Measurements from ENCODE around the gene ZCCHC4.
"Not testable (repeated sequence)": the region's sequence is repeated elsewhere in the genome, so short reads cannot be mapped to it uniquely, and the experiment has no call there.

ZCCHC4 gene

DNA sequence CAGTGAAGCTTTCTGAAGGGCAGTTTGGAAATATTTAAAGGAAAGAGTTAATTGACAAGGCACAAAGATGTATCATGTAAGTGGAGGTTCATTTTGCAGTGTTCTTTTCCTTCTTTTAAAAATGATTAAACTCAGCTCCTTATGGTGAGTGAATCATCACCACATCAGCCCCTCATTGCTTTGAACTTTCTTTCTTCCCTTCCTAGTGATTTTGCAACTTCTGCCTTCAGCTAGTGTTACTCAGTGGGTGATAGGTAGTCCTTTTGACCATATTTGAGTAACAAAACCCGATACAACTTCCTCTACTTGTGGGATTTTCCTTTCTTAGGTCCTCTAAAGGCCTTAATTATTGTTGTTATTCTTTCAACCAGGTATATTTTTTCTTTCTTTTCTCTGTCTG, 8.2 kb downstream of the ZCCHC4 start:
- peak; percentile 96 for DNase-seq (ENCODE audit: low read depth)

DNA sequence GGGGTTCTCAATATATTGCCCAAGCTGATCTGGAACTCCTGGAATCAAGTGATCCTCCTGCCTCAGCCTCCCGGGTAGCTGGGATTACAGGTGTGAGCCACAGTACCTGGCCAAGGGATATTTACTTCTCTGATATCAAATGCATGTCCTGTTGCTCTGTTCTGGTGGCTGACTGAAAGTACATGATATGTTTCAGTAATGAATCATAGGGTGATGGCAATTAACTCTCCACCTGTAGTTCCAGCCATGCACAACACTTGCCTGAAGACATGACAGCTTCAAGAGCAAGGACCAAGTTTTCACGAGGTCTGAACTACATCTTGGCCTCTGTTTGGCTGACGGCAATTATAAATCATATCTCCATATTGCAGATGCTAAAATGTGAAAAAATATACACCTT, 9.1 kb downstream of the ZCCHC4 start:
- no peak for DNase-seq (ENCODE audit: low read depth)

DNA sequence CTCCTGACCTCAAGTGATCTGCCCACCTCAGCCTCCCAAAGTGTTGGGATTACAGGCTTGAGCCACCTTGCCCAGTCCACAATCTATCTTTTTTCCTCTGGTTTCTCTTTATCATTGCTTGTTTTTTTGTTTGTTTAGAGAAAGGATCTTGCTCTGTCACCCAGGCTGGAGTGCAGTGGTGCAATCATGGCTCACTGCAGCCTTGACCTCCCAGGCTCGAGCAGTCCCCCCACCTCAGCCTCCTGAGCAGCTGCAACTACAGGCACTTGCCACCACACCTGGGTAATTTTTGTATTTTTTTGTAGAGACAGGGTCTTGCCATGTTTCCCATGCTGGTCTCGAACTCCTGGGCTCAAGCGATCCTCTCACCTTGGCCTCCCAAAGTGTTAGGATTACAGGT, 15.9 kb downstream of the ZCCHC4 start:
- not testable (repeated sequence) for DNase-seq (ENCODE audit: low read depth)

DNA sequence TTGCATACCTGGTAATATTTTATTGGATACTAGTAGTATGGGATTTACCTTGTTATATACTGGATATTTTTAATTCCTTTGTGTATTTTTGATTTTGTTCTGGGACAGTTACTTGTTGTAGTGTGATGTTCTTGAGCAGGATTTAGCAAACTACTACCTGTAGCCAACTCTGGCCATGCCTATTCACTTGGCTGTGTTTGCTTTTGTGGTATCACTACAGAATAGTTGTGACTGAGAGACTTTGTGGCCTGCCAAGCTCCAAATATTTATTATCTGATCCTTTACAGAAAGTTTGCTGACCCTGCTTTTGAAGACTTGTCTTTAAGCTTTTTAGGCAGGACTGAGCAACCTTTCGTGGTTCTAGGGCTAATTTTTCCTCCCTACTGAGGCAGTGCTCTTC, 17.8 kb downstream of the ZCCHC4 start:
- DNase-seq (ENCODE audit: low read depth): no peak

DNA sequence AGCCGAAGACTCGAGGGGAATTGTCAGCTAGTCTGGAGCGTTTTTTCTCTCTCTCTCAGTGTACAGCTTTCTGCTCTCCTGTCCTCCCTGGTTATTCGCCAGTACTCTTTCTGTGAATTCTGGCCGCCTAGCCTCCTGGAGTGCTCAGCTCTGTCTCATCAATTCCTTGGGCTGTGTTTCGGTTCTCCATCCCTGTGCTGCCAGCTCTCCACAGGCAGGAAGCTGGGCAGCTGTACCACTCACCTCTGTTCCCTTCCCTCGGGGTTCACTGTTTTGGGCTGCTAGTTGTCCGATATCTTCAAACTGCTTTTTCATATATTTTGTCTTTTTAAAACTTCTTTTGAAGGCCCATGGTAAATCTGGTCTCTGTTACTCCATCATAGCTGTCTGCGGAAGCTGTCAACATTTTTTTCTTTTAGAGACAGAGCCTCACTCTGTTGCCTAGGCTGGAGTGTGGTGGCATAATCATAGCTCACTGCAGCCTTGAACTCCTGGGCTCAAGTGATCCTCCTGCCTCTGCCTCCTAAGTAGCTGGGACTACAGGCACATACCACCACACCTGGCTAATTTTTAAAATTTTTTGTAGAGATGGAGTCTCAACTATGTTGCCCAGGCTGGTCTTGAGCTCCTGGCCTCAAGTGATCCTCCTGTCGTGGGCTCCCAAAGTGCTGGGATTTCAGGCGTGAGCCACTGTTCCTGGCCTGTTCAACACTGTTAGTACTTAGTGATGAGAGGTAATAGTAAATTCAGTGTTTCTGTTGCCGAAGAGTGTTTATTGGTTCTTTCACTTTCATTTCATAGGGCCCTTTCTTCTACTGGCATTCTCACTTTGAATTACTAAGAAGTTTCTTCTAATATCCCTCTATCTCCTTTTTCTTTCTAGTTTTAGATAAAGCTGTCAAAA, 18.6 kb downstream of the ZCCHC4 start:
- no peak for DNase-seq (ENCODE audit: low read depth)

DNA sequence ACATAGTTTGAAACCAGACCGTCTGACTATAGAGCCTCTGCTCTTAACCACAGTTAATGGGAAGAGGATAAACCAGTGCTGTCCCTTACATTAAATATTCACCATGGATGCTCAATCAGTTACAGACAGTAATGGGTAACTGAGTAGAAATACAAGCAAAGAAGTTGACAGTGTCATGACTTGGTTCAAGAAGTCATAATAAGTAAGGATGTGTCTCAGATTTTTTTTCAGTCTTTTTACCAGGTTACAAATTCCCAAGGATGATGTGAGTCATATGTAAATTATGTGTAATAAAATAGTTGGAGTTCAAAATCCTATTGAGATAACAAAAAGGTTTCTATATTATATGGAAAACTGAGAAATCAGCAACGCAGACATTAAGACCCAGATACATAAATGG, 31.1 kb downstream of the ZCCHC4 start:
- peak; percentile 35 for DNase-seq (ENCODE audit: low read depth)

DNA sequence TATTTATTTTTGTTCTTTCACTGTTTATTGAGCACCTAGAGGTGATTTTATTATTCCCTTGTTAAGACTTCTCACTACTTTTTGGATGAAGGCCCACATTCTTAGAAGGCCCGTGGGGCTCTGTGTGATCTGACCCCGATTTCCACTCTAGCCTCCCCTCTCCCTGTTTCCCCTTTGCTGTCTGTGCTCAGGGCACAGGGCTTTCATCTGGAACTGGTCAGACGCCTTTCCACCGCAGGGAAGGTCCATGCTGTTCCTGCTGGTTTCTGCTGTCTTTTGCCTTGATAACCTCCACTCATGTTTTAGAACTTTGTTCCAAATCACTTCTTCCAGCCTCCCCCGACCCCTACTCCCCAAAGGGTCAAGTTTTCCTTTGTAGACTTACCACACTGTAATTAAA, 33.2 kb downstream of the ZCCHC4 start:
- peak; percentile 27 for DNase-seq (ENCODE audit: low read depth)

DNA sequence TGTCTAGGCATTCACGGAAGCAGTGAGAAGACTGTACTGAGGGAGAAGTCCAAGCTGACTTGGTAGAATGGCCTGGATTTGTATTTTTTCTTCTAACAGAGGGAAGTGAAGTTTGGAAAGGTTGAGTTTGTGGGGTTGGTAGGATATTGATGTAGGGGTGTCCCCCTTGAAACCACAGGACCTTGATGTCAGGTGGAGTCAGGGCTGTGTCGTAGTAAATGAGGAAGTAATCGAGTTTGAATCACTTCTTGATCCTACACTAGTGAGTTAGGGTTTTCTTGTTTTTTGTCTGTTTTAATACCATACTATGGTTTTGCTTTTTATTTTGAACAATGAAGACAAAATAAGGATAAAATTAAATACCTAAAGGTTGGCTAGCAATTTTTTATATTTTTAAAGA, 34.3 kb downstream of the ZCCHC4 start:
- DNase-seq (ENCODE audit: low read depth): no peak

DNA sequence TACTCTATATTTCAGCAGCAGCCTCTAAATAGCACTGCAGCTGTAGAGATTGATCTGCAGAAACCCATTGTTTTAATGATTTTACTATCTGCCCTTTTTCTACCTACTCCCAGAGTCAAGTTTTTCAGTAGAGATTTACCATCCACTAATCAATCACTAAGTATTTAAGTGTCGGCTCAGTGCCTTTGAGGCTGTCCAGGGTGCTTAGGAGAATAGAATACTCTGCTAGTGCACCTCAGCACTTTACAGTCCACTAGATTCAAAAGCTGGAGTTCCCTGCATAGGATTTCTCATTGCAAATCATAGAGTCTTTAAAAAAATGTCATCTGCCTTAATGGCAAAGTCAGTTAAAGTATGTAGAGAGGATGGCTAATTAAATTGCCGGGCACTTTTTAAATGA, 34.9 kb downstream of the ZCCHC4 start:
- DNase-seq (ENCODE audit: low read depth): no peak

DNA sequence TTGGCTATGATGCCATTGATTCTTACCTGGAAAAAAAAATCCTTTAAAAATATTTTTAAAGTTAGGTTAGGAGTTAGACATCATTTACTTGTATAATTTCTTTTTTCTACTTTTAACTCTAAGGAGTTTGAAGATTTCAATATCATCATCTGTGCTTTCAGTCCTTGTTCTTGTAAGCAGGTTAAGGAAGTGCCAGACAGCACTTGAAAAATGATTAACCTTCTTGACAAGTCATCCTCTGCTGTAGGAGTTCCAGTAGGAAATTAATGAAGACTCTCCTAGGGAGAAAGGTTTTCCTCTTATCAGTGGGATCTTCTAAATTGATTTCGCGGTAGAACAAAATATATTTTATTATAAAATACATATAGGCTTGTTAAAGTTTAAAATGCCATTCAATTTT, 35.4 kb downstream of the ZCCHC4 start:
- DNase-seq (ENCODE audit: low read depth): no peak

DNA sequence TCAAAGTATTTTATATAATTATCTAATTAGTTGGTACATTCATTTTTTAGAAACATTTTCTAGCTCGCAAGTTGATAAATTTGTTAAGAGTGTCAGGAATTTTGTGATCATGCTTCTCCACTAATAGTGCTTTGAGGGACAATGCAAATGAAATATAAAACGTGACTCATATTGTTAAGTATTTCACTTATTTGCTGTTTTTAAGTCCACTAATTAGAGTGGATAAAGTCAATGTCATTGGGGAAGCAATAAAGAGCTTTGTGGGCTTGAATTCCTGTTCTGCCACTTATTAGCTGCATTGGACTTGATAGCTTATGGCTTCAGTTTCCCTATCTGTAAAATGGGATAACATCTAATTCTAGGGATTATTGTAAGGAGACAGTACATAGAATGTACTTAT, 38.0 kb downstream of the ZCCHC4 start:
- no peak for DNase-seq (ENCODE audit: low read depth)

DNA sequence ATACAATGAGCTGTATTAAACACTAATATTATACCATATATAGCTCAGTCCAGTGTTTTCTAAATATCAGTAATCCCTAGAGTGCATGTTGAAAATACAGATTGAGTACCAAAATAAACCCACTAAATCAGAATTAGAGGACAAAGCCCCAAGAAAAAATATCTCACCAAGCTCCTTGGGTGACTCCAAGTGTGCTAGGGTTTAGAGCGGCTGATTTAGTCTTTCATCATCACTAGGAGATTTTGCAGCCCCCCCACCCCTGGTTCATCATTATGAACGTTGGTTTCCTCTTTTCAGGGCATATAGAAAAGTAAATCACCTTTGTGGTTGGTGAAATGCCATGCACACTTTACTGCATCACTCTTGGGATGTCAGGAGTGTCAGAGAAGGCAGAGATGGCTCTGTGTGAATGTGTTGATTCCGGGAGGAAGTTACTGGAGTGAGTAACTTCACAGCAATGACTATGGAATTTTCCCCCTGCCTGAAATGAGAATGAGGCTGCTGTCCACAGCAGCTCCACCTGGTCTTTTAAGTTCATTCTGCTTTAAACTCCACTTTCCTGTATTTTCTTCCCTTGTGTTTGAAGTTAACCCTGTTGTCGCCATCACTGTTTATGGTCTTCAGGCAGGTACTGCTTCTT, 39.3 kb downstream of the ZCCHC4 start:
- DNase-seq (ENCODE audit: low read depth): peak; percentile 86

DNA sequence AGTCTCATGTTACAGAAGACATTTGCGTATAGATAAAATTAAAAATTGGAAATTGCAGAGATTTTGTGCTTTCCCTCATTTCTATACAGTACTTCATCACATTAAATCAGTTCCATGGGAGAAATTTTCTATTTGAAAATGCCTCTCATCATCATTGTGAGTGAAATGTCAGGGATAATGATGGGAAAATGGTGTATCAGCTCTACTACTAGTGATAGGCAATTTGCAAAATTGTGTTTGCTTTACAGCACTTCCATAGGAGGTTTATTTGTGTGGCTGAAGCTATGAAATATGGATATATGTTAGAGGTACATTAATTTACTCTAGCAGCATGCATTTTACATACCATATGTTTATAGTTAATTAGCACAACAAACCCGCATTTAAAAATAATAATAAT, 43.5 kb downstream of the ZCCHC4 start:
- DNase-seq (ENCODE audit: low read depth): no peak

DNA sequence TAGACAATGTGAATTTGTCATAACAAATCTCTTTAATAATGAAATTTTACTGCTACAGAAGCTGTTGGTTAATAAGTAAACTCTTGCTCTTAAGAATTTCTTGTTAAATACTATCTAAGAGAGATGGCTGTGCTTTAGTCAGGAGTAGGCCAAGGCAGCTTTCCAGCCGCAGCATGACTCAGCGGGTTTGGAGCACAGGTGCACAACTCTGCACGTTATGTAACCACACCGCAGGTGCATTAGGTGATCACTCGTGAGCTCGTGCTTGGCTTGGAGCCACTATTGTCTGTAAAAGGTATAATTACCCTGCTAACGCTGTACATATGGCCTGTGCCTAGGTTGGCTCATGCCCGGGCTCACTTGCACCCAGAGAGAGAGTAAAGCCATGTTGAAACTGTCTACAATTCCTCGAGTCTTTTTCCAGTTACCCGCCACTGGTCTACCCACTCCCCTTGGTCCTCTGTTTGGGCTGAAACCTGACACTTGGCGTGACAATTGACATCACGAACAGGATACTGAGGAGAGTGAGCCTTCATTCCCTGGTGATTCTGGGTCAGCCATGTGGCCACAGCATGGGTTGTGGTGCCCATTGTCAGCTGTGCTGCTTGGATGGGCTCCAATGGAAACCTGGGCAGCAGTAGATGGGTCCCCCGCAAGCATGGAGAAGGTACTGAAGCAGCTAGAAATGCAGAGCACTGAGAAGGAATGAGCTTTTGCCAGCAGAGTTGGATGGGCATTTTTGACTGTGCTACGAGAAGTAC, 46.1 kb downstream of the ZCCHC4 start:
- no peak for DNase-seq (ENCODE audit: low read depth)

DNA sequence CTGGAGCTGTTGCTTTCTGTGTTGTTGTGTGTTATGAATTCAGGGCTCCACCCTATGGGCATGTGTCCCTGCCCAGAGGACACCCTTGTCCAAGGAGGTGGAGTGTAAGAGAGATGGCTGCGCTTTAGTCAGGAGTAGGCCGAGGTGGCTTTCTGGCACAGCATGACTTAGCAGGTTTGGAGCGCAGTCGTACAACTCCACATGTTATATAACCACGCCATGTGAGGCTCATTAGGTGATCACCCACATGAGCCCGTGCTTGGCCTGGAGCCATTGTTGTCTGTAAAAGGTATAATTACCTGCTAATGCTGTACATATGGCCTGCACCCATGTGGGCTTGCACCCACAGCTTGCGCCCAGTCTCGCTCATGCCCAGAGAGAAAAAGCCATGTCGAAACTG, 48.7 kb downstream of the ZCCHC4 start:
- no peak for DNase-seq (ENCODE audit: low read depth)

DNA sequence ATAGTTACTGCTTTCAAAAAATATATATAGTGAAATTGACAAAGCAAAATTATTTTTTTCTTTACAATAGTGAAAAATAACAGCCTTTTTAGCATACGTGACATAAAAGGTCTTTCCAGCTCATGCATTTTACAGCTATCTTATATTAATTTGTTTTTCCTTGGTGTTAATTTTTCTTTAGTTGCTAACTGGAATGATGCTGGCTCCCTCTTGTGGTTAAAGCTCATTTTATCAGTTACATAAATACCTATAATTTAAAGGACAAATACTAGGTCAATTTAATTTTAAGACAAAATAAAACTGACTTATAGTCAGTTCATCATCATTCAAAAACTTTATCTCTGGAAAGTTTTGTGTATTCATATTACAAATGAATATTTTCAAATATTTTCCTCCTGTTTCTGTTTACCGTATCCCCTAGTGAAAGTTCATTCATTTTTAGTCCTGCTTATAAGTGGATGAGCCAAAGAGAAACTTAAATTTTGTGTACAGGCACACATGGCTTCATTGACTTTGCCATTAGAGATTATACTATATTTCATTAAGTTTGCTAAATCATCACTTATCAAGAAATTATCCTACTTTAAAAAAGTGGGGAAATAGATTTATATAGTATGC, 54.5 kb downstream of the ZCCHC4 start:
- peak; percentile 55 for DNase-seq (ENCODE audit: low read depth)

DNA sequence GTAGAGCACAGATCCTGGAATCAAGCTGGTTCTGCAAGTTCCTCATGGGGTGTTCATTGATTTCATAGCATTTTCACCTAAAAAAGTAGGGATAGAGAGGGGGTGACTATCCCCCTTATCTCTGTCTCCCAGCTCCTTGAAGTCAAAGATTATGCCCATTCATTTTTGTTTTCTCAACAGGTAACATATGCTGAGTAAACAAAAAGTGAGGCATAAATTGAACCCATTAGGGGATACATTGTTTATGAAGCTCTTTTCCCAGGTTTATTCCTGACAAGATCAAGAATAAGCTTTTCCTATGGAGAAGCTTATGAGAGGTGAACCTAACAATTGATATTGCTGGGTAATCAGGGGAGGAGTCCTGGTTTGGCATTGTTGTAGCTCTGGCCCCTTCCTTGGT, 55.3 kb downstream of the ZCCHC4 start:
- DNase-seq (ENCODE audit: low read depth): no peak

DNA sequence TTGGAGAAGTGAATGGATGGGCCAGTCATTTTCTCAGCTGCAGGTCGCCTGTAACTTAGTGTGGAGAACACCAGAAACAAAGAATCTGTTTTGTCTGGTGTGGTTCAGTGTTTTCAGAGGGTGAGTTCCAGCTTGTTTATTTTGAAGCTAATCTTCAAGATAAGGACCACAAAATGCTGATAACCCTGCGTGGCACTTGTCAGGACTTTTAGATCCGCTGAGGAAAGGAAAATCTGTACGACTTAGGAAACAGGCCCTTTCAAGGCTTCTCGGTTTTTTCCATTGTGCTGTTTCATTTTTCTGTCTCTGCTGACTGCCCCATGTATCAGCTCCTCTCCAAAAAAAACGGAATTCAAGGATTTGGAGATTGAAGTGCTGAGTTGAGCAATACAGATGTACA, 55.7 kb downstream of the ZCCHC4 start:
- no peak for DNase-seq (ENCODE audit: low read depth)

DNA sequence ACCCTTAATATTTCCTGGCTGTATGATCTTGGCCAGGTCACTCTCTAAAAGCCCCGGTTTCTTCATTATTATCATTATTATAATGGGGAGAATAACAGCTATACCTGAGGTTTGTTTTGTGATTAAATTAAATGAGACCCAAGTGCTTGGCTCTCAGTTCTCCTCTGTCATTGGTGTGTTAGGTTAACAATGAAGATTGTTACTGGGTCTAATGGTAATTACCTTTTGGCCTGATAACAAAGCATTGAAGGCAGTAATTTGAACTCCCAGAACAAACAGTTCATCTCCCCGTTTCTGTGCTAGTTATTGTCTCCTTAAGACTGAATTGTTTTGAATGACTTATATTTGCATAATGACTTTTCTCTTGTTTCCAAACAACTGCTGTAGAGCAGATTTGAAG, 57.7 kb downstream of the ZCCHC4 start:
- no peak for DNase-seq (ENCODE audit: low read depth)

DNA sequence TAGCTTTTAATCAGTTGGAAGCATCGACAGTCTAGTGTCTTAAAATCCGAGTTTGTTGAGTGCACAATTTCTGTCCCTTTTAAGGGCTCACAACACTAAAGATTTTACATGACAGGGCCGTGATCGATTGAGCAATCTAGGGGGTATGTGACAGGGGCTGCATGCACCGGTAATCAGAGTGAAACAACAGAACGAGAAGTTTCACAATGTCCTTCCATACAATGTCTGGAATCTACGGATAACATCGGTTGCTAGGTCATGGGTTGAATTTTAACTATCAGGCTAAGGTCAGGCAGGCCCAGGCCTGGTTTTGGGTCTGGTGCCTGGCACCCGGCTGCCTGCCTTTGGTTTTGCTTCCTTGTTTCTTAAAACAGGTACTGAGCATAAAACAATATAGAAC, 60.0 kb downstream of the ZCCHC4 start:
- not testable (repeated sequence) for DNase-seq (ENCODE audit: low read depth)

DNA sequence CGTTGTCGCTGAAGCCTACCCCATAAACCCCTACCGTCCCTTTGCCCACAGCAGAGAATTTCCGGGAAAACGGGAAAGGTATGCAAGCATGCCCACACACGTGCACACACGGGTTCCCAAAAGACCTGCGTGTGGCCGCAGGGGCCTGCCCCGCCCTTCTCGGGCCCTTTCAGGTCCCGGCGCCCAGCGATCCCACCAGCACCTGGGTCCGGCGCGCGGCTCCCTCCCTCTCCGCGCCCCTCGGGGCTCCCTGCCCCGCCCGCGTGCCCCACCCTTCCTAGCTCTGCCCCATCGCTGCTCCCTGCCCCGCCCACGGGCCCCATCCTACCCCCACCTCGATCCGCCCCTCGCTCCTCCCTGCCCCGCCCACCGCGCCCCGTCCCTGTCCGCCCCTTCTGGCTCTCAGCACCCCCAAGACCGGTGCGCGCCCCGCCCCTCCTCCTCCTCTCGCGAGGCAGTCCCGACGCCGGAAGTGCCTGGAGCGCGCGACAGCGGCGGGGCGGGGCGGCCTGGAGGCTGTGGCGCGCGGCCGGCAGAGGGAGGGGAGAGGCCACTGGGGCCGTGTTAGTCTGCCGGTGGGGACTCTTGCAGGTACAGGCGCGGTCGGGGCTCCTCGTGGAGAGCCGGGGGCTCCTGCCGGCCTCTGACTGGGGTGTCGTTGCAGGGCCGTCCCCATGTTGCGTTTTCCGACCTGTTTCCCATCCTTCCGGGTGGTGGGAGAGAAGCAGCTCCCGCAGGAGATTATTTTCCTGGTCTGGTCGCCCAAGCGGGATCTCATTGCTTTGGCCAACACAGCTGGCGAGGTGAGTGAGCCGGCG, 64.4 kb downstream of the ZCCHC4 start, which contains the start of gene ANAPC4:
Gene ANAPC4 (plus strand): TSS at position 510 of the 818 bp plus-strand sequence. CDS start 165 bp downstream, at position 675.
- peak; percentile 94 for DNase-seq (ENCODE audit: low read depth)
